Amygdala (tissue), 56 donors: Measurements from ENCODE around the gene HOMER3.

Experiments used
- DNase-seq, 56 donors: peaks; one replicate each; lab custom pipeline; 2025; lab: John Stamatoyannopoulos, UW

HOMER3 gene

DNA sequence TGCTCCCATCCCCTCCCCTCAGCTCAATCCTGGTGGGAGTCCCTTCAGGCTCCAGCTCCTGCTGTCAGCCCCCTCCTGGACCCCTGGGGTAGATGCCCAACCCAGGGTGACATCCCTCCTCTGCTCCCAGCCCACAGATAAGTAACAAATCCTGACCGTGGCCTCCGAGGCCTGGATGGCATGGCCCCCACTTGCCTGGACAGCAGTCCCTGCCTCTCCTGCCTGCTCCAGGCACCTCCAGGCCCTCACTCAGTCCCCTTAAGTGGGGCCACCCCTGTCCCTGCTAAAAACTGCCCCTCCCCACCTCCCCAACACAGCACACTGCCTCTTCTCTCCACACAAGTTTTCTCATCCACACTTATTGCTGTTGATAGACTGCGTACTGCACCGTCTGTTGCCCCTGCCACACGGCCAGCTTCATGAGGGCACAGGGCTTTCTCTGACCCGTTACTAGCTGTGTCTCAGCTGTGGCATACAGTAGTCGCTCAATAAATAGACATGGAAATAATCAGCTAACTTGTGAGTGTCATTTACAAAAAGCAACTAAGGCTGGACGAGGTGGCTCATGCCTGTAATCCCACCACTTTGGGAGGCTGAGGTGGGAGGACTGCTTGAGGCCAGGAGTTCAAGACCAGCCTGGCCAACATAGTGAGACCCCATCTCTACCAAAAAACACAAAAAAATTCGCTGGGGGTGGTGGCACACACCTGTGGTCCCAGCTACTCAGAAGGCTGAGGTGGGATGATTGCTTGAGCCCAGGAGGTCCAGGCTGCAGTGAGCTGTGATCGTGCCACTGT is 50.9 kb downstream of the HOMER3 start:
- no peak for DNase-seq

DNA sequence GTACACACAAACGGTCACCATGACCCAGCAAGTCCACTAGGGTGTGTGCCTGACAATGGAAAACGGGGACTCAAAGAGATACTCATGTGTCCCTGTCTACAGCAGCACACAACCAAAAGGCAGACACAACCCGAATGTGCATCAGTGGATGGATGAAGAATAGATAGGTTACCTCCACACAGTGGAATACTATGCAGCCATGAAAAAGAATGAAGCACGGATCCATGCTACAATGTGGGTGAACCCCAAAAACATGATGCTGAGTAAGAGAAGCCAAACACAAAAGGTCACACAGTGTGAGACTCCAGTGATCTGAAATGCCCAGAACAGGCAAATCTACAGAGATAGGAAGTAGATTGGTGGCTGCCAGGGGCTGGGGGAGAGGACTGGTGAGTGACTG is 54.0 kb downstream of the HOMER3 start:
- DNase-seq = no peak

DNA sequence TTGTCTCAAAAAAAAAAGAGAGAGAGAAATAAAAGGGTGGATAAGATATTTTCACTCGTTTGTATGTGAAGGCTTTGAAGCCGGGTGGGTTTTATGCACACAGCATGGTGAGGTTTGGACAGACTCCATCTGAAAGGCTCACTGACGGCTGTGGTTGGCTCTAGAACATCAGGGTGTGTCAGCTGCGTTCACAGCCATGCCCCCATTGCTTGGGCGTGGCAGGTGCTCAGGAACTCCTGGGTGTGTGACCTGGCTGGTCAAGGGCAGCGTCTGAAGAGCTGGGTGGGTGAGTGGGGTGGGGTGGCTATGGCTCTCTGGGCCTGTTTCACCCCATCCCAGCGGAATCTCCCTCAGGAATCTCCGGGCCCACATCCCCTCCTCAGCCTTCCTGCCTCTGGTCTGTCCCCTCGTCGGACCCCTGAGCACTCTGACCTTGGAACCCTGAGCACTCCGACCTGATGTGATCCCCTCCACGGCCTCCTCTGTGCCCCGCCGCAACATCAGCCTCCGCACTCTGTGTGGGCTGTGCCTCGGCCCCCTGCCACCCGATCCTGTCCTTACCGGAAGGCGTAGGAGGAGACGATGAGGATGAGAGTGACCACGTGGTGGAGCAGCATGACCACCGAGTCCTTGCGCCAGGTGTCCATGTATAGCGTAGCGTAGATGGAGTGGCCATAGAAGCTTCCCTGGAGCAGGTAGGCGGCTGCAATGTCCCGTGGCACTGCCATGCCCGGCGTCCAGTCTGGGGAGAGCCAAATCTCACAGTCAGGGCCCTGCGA is 57.3 kb downstream of the HOMER3 start:
- no peak for DNase-seq

DNA sequence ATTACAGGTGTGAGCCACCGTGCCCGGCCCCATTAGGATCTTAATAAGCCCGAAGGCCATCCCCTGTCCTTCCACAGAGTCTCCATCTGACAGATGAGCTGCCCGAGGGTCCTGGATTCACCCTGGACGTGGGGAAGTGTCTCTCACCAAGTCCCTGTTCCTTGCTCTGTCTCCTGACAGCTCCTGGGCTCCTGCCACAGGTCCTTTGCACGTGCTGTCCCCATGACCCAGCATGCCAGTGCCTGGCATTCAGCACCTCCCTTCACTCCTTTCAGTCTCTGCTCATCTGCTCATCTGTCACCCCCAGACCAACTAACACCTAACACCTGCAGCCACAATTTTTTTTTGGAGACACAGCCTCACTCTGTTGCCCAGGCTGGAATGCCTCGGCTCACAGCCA is 59.5 kb downstream of the HOMER3 start:
- DNase-seq = no peak

DNA sequence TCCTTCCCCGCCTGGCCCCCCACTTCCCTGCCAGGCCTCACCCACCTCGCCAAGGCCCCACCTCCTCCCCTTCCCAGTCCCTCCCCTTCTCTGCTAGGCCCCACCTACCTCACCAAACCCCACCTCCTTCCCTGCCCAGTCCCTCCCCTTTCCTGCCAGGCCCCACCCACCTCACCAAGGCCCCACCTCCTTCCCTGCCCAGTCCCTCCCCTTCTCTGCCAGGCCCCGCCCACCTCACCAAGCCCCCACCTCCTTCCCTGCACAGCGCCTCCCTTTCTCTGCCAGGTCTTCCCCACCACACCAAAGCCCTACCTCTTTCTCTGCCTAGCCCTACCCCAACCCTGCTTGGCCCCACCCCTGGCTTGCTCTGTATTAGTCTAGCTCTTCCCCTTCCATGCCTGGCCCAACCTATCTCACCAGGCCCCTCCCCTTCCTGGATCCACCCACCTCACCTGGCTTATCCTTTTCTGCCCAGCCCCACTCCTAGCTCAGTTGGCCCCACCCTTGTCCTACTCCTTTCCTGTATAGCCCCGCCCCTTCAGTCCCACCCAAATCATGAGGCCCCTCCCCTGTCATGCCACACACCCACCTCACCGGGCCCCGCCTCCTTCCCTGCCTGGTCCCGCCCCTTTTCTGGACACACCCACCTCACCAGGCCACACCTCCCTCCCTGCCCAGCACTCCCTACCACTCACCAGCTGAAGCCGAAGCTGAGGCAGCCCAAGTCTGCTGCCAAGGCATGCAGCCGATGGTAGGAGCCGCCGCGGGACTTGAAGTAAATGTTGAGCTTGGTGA is 61.2 kb downstream of the HOMER3 start:
- DNase-seq = peak in 1 of 56 donors; percentile 62
